HG02678 (cell line): ENCODE results near the gene HEPHL1.
"Not testable (repeated sequence)": the region's sequence is repeated elsewhere in the genome, so short reads cannot be mapped to it uniquely, and the experiment has no call there.

Experiments used
- ATAC-seq: cut with Tn5 transposase; IDR thresholded peaks from one replicate; pipeline ENCODE4 v1.9.1; 2021; ENCODE audit warnings: mild to moderate bottlenecking, moderate library complexity; ENCODE audit not compliant: unreplicated experiment

Gene HEPHL1, protein sequence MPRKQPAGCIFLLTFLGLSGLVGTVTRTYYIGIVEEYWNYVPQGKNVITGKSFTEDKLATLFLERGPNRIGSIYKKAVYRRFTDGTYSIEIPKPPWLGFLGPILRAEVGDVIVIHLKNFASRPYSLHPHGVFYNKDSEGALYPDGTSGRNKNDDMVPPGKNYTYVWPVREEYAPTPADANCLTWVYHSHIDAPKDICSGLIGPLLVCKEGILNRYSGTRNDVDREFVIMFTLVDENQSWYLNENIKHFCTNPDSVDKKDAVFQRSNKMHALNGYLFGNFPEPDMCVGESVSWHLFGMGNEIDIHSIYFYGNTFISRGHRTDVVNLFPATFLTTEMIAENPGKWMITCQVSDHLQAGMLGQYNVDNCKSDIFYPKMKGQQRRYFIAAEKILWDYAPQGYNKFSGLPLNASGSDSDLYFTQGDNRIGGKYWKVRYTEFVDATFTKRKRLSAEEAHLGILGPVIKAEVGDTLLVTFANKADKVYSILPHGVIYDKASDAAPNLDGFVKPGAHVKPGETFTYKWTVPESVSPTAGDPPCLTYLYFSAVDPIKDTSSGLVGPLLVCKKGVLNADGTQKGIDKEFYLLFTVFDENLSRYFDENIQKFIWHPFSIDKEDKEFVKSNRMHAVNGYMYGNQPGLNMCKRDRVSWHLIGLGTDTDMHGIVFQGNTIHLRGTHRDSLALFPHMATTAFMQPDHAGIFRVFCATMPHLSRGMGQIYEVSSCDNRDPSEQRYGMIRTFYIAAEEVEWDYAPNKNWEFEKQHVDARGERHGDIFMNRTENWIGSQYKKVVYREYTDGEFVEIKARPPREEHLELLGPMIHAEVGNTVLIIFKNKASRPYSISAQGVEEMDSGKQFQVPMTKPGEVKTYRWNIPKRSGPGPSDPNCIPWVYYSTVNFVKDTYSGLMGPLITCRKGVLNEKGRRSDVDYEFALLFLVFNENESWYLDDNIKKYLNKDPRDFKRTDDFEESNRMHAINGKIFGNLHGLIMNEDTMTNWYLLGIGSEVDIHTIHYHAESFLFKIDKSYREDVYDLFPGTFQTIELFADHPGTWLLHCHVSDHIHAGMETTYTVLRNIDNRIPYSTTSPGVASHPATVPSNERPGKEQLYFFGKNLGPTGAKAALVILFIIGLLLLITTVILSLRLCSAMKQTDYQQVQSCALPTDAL

DNA sequence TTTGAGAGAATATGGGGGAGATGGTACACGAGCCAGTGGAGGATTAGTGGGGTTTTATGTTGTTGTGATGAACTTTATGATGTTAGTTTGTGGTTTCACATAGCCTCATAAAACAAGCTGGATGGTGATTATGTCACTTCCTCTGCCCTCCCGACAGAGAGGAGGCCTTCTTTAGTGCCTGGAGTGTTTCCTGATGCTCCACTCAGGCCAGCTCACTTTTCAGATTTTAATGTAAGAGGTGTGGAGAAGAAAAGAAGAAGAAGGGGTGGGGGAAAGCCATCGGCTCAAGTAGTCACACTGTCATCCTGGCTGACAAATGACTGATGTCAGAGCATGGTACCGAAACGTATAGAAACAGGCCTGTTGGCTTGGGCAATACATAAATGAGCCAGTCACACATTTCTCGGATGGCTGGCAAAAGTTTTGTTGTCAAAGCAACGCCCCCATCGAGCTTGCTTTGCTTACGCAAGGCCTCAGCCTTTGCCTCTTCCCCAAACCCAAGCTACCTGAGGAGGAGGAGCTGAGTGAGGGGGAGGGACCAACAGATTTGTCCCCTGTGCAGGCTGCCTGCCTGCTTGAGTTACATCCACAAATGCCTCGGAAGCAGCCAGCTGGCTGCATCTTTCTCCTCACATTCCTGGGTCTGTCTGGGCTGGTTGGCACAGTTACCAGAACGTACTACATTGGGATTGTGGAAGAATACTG, at the start of gene HEPHL1:
TSS of gene HEPHL1 (plus strand) at position 578 of the 705 bp plus-strand sequence. CDS start at position 593, 15 bp downstream.
- ATAC-seq, result no peak

DNA sequence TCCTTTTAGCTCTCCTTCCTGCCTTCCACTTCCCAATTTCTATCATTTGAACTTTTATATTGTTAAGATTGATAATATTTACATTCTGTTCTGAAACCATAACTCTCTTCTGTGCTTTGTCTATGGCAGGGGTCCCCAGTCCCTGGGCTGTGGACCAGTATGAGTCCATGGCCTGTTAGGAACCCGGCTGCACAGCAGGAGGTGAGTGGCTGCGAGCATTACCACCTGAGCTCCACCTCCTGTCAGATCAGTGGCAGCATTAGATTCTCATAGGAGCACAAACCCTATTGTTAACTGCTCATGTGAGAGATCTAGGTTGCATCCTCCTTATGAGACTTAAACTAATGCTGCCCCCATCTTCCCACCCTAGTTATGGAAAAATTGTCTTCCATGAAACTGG, 48.4 kb upstream of the HEPHL1 start:
- no peak for ATAC-seq

GRCh38 chr11:93973322-93974051, 47.7 kb upstream of the HEPHL1 start:
- not testable (repeated sequence) for ATAC-seq

DNA sequence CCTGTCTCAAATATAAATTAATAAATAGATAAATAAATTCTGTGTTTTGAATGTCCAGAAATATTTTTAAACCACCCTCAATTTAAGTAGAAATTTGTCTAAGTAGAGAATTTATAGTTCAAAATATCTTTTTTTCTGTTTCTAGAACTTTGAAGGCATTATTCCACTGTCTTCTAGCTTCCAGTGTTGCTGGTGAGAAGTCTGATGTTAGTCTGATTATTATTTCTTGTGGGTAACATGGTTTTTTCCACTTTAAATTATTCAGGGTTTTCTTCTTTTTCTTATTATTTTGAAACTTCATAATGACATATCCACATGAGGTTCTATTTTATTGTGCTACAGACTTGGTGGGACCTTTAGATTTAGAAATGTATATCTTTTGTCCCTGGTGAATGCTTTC, 46.4 kb upstream of the HEPHL1 start:
- ATAC-seq, result no peak

- not testable (repeated sequence) for ATAC-seq
These were observed 44.4 kb upstream of the HEPHL1 start for GRCh38 chr11:93976577-93977254.

DNA sequence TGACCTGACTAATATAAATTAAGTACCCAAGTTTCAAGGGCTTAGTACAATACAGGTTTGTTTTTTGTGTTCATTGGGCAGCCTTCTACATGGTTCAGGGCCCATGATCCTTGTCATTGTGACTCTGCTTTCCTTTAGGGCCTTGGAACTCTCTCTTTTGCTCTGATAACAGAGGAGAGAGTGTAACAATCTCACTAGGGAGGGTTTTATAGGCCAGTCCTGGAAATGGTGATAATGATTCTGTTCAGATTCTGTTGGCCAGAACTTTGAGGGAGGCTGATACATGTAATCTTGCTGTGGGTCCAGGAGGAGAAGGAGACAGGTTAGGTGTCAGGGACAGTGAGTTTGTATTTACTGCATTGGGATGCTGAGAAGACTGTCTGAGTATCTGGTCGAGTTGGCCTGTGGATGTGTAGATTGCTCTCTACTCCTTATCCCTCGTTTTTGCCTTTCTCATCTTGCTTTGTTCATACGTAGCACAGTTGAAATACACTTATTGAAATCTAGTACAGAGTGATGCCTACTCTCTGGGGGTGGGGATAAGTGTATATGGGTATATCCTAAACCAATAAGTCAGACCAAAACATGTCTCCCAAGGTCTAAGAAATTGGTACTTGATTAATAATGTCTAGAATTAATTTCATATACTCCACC, 37.5 kb upstream of the HEPHL1 start:
- no peak for ATAC-seq

- no peak for ATAC-seq
These were observed 37.0 kb upstream of the HEPHL1 start for GRCh38 chr11:93984196-93984567.

- ATAC-seq, result no peak
These were observed 36.2 kb upstream of the HEPHL1 start for GRCh38 chr11:93984936-93985335.

DNA sequence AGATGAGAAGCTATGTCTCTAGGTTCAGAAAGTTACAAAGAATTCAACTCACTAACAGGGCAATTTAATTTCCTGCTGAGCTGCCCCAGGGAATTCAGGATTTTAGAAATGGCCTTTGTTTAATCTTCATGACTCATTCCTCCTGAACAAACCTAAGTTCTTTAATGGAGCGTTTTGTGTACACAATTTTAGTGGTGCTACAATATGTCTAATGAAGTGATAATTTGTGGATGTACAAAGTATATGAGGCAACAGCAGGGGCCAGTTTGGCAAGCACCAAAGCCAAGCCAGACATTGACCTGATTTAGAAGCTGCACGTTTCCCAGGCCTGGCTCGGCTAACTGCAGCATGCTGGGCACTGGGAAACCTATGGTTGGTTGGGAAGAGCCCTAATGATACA, 34.4 kb upstream of the HEPHL1 start:
- ATAC-seq, result no peak

DNA sequence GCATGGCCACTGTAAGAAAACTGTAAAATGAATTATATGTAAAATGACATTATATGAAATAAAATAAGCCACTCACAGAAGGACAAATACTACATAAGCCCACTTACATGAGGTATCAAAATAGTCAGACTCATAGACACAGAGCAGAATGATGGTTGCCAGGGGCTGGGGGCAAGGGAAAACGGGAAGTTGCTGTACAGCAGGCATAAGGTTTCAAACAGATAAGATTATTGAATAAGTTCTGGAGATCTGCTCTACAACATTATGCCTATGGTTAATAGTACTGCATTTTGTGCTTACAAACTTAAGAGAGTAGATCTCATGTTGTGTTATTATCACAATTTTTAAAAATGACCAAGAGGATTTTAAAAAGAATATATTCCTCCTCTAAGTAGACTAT, 32.7 kb upstream of the HEPHL1 start:
- no peak for ATAC-seq

GRCh38 chr11:93988912-93989311, 32.2 kb upstream of the HEPHL1 start:
- ATAC-seq, result no peak

GRCh38 chr11:93993747-93994146, 27.4 kb upstream of the HEPHL1 start:
- no peak for ATAC-seq

- no peak for ATAC-seq
These were observed 23.4 kb upstream of the HEPHL1 start for GRCh38 chr11:93997741-93998140.

DNA sequence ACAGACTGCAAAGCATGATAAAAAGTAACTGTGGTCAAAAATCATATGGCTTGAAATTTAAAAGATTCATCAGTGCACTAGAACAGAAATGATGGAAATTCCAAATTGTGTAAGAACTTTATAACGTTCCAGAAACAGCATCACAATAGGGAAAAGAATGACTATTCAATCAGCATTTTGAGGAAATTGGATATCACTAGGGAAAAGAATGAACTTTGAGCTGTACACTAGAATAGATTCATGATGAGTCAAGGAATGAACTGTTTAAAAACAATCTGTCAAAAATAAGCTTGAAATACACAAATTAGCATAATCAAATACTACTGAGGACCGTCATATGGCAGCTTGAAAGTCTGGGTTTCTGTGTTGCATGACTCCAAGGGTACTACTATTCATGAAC, 20.5 kb upstream of the HEPHL1 start:
- ATAC-seq, result no peak

GRCh38 chr11:94002226-94002625, 18.9 kb upstream of the HEPHL1 start:
- no peak for ATAC-seq

DNA sequence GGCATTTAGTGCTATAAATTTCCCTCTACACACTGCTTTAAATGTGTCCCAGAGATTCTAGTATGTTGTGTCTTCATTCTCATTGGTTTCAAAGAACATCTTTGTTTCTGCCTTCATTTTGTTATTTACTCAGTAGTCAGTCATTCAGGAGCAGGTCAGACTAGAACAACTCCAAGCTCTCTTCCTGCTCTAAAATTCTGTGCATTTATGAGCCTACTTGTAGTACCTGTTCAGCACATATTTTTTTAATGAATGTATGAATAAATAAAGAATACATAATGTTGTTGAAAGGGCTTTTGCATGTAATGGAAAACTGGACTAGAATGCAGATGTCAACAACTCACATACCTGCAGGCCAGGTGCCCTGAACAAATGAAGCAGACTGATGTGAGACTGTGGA, 13.7 kb upstream of the HEPHL1 start:
- ATAC-seq, result no peak

- ATAC-seq, result no peak
These were observed 13.2 kb upstream of the HEPHL1 start for GRCh38 chr11:94007906-94008305.

DNA sequence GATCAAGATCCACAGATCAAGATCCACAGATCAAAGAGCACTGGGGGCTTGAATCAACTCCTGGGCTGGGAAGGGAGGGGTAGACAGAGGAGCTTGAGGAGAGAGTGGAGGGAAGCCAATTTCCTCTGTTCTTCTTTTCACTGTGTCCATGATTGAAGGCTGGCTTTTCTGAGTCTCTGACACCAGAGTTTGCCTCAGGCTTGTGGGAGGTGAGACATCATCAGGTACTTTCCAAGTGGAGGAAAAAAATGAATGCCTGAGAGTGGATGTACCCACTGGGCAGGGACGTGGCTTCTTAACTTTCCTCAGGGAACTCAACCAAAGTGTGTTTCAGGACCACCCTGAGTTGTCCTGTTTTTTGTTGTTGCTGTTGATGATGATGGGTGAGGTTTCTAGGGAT, 11.0 kb upstream of the HEPHL1 start:
- no peak for ATAC-seq

- no peak for ATAC-seq
These were observed 9.7 kb upstream of the HEPHL1 start for GRCh38 chr11:94011478-94011877.
